NCI-H1048 (cell line): ENCODE results near the gene FAM131C.
"Not testable (repeated sequence)": the region's sequence is repeated elsewhere in the genome, so short reads cannot be mapped to it uniquely, and the experiment has no call there.

ENCODE experiments used
- DNase-seq: peaks from one replicate; lab custom pipeline; 2025; lab: John Stamatoyannopoulos, UW

FAM131C gene

DNA sequence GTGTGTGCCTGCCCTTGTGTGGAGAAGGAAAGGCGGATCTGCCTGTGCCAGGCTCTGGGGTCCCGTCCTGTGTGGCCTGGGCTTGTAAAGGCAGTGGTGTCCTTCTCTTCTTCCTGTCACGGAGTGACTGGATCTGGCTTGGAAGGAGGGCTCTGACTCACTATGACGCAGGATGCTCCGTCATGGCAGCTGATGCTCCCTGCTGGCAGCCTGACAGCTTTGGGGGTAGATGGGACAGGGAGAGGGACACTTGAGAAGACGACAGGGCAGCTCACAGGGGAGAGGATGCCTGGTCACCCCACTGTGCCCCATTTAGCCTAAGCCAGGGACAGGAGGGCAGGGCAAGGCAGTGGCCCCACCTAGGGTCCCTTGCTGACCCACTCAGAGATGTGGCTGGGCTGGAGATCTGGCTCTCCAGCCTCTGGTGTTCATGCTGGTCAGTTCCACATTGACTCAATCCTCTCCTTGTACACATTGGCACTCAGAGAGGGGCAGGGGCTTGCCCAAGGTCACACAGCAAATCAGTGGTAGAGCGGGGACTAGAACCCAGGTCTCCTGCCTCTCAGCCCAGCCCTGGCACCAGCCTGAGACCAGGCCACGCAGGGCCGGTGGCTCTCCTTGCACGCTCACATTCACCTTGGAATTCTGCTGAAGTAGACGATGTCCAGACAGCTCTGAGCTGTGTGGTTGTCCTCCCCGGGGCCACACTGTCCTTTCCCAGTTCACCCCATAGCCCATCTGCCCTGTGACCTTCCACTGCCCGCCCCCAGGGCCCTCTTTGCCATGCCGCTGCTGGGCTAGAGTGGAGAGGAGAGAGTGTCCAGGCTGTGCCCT lies 2.8 kb upstream of the FAM131C start:
- no peak for DNase-seq

- no peak for DNase-seq
Observed at GRCh38 chr1:16075337-16076030, 2.0 kb upstream of the FAM131C start.

- no peak for DNase-seq
Observed at GRCh38 chr1:16074217-16074616, 766 bp upstream of the FAM131C start.

DNA sequence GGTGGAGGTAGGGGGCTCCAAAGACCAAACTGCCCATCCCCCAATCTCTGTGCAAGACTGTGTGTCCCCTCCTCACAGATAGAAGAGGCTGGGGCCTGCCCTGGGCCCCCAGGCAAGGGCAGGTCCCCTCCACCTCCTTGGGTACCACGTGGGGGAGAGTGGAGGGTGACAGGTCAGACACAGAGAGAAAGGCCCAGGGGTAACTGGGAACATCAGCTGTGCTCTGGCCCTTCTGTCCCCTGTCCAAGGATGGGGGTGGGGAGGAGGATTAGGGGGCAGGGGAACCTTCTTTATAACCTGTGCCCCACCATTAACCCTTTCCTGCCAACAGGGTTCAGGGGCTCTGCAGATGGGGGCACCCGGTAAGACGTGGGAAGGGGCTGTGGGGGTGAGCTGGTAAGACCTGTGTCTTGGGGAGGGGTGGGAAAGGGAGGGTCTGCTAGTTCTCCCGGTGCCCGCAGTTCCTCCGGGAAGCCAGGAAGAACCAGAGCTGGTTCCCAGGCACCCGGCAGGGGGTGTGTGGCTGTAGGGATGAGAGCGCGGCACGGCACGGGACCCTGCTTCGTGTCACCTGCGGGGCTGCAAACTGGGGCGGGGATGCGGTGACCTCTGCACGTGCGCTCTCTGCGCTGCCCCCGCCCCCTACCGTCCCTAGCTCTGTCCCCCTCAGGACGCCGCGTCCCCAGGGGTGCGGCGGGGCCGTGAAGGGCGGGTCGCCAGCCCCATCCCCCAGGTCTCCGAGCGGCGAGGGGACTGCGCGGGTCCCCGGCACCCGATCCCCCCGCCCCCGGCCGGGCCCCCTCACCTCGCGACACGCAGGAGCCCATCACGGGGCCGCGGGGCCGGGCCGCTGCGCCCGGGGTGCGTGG lies 601 bp downstream of the FAM131C start:
- DNase-seq, result no peak

- no peak for DNase-seq
Observed at GRCh38 chr1:16072095-16072494, 1.4 kb downstream of the FAM131C start.

DNA sequence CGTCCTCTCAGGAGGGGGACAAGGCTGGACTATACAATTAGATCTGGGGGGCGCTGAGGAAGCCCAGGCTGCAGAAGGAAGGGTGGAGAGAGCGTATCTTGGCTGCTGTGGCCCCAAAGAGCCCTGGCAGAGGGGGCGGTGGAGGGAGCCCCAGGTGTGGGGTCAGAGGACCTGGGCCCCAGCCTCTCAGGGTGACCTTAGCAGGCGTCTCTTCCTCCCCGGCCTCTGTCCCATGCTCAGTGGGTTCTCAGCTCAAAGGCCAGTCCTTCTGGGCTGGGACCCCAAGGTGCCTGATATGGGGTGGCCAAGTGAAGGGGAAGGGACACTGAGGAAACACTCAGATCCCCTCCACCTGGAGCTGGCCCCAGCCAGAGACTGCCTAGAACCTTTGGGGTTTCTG lies 1.8 kb downstream of the FAM131C start:
- no peak for DNase-seq

DNA sequence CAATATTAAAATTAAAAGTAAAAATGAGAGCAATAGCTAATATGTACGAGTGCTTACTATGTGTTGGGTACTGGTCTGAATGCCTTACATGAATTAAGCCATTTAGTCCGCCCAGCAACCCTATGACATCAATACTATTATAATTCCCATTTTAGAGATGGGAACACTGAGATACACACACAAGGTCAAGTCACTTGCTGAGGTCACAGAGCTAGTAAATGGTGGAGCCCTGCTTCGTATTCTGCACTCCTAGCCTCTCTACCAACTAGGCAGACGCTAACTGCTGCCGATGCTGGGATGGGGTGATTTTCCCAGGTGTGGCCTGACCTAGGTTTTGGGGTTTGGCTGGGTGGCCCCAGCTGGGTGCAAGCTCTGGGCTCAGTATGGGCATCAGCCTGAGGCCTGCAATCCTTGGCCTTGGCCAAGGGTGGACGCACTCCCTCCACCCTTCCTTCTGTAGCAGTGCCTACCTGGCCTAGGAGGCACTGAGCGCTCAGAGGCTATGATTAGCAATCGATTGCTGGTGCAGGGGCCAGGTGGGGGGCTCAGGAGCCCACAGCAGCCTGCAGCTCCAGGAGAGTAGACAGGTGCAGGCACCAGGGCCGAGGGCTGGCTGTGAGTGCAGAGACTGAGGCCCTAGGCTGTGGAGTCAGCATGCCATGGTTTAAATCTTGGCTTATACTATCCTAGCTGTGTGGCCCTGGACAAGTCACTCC lies 2.7 kb downstream of the FAM131C start:
- DNase-seq, result no peak

DNA sequence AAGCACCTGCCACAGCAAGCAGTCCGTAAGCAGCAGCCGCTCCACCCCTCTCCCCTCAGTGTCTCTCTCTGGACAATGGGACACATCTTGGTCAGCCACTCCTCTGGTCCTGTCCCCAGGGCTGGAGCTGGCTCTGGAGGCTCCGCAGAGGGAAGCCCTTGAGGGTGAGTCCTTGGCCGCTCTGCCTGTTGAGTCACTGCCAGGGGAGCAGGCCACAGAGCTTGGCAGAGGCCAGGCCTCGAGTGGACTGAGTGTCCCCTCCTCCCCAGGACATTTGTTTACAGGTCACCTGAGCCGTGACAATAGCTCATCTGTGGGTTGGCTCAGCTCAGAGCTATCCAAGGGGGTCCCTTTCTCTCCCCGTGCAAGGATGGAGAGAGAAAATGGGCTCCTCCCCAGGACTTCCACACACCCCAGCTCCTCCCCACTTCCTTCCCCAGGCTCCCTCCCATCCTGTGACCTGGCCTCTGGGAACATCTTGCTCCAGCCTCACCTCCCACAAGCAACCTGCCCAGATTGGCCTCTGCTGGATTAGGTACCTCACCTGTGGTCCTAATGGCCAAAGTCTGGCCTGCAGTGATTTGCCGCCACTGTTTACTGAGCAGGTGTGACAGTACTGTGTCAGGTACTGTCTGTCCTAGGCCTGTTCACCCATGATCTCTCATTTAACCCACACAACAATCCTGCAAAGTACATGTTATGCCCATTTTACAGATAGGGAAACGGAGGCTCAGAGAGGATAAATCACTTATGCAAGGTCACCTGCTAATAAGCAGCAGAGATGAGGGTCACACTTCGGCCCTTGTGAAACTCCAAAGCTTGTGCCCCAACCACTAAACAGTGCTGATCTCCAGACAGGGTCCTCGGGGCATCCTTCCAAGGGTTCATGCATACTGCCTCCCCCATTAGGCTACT lies 4.8 kb downstream of the FAM131C start:
- no peak for DNase-seq

DNA sequence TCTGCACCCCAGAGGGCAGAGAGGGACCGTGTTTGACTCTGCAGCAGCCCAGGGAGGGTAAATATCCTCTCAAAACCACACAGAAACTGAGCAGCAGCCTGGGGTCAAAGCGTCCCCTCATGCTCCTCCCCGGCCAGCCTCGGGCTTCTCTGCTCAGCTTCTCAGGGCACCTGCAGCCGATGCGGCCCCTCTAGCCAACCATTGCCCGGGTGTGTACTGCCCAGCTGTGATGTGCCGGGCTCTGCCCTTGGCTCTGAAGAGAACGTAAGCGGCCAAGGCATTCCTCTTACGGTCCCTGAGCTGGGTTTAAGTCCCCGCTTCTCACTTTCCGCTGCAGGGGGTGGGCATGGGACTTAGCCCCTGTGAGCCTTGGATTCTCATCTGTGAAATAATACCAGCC lies 5.5 kb downstream of the FAM131C start:
- DNase-seq, result no peak

GRCh38 chr1:16067127-16067768 lies 6.2 kb downstream of the FAM131C start:
- DNase-seq, result no peak

- DNase-seq, result no peak
Observed at GRCh38 chr1:16066245-16066644, 7.2 kb downstream of the FAM131C start.

DNA sequence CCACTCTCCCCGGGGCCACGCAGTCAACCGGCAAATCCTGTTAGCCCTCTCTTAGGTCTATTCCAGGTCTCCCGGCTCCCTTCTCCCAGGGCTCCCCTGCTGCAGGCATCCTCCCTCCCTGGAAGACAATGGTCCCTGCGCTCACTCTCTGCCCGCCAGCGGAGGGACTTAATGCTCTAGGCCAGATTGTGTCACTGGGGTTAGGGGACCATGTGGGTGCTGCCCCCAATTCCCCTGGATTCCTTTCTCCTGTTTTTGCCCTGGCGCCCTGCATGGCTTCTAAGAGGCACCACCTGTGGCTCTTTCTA lies 8.2 kb downstream of the FAM131C start:
- no peak for DNase-seq

GRCh38 chr1:16064536-16065268 lies 8.7 kb downstream of the FAM131C start:
- no peak for DNase-seq

DNA sequence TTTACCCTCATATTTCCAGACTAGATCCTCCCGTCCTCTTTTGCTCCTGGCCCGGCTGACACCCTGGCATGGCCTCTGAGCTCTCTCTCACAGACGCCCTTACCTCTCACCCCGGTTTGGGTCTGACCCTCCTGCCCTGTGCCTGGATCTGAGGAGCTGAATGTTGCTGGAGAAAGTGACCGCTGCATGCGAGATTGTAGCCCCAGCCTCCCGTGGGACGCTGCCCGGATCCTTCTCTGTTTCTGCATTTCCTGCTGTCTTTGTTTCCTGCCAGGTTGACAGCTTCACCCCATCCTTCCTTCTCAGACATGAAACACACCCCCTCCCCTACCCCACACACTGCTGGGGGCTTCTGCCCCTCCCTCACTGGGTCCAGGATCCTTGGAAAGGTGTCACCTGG lies 9.5 kb downstream of the FAM131C start:
- DNase-seq, result no peak

DNA sequence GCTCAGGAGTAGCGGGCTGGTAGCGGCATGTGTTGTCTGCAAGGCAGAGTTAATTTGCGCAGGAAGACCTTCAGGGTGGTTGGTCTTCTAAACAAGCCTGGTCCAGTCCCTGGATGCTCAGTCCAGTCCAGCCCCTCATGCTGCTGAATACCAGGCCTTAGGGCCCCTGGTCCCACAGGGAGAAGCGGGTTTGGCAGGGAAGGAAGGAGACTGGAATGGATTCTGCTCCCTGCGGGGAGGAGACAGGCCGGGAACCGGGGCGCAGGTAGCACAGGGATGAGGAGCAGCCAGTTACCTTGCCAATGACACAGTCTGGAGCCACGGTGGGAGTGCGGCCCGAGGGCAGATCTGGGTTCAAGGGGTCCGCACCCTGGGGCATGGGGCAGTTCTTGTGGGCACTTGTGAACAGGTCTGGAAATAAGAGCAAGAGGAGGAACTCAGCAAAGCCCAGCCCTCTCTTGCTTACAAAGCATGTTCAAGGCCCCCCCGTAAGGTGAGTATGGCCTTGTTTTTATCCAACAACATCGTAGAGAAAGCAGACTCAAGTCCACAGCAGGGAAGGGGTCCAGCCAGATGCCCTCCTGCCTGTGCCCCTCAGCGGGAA lies 10.1 kb downstream of the FAM131C start:
- no peak for DNase-seq

DNA sequence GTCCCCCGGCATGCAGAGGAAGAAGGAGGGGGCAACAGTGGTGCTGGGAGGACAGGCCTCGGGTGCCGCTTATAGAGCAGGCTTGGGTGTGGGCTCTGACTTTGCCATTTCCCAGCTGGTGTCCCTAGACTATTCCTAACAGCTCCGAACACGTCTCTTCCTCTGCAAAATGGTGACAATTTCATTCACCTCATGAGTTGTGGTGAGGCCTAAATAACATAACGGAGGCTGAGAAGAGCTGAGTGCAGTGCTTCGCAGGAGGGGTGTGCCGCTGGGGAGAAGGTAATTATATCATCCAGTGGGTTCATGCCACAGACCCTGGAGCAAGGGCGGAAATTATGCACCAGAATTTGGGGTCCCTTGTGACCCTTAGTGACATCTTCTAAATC lies 10.8 kb downstream of the FAM131C start:
- not testable (repeated sequence) for DNase-seq

DNA sequence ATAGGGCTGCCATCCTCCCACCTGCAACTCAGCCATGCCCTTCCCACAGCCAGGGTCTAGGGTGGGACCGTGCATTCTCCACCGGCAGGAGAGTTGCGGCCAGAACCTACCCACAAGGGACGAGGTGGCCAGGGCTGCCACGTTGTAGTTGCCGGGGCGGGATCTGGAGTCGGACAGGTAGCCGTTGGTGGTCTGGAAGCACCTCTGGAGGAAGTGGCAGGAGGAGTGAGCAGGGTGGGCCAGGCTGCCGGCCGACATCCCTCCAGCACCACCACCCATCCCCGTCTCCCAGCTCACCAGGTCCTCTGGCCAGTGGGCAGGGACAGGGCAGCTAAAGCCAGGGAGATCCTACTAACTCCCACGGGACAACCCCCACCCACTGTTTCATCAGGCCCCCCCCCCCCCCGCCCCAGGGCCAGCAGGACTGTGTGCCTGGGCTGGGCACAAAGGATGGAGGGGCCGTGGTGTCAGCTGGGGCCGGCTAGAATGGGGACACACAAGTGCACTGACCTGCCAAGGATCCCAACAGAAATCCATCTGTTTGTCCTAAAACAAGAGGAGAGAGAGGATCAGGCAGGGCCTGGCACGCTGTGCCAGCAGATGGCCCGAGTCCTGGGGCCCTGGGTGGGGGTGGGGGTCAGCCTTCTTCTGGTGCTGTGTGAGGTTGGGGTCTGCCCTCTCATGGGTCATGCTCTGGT lies 11.3 kb downstream of the FAM131C start:
- DNase-seq, result not testable (repeated sequence)

GRCh38 chr1:16061266-16061665 lies 12.2 kb downstream of the FAM131C start:
- DNase-seq, result no peak
